SU-DHL-6 (cell line): Measurements from ENCODE around the gene EFS.

Source experiments
- H2AFZ ChIP-seq: fragments of 200-600 bp; sonication (generic); 2 replicates; pipeline ENCODE4 v1.6.1; 2014; ENCODE audit warnings: low read depth, mild to moderate bottlenecking, moderate library complexity, mixed read lengths, antibody characterized with exemption, low read length; ENCODE audit not compliant: severe bottlenecking
- H3F3A ChIP-seq: fragments of 200-600 bp; shearing (Covaris generic); 2 replicates; pipeline ENCODE4 v1.6.0; 2016; ENCODE audit warnings: antibody characterized with exemption, mild to moderate bottlenecking; ENCODE audit not compliant: insufficient read depth
- H3K27ac ChIP-seq: fragments of 200-600 bp; sonication (generic); 2 replicates; pipeline ENCODE4 v1.5.1; 2016; ENCODE audit warnings: low read depth, mild to moderate bottlenecking, low read length, moderate library complexity, mixed read lengths
- H3K27me3 ChIP-seq: fragments of 200-600 bp; sonication (generic), shearing (Covaris generic); 2 replicates; pipeline ENCODE4 v1.6.0; 2014; ENCODE audit warnings: mild to moderate bottlenecking, low read length
- H3K36me3 ChIP-seq: fragments of 200-600 bp; sonication (generic); 2 replicates; pipeline ENCODE4 v1.6.1; 2014; ENCODE audit warnings: mild to moderate bottlenecking, low read length, mixed read lengths
- H3K4me2 ChIP-seq: fragments of 300-600, 200-600 bp; shearing (Covaris generic), sonication (generic); 2 replicates; pipeline ENCODE4 v1.6.0; 2014; ENCODE audit warnings: low read length, low read depth, mild to moderate bottlenecking; ENCODE audit not compliant: poor library complexity, severe bottlenecking
- H3K4me3 ChIP-seq: fragments of 200-600 bp; sonication (generic); 2 replicates; pipeline ENCODE4 v1.5.1; 2014; ENCODE audit warnings: antibody characterized with exemption, low read length, mild to moderate bottlenecking, mixed read lengths; ENCODE audit not compliant: insufficient read depth, poor library complexity, severe bottlenecking
- H3K79me2 ChIP-seq: fragments of 200-600 bp; sonication (generic); 2 replicates; pipeline ENCODE4 v1.6.1; 2014; ENCODE audit warnings: mild to moderate bottlenecking, low read length, moderate library complexity; ENCODE audit not compliant: insufficient read depth
- H3K9ac ChIP-seq: fragments of 200-600 bp; sonication (generic); 2 replicates; pipeline ENCODE4 v1.7.0; 2014; ENCODE audit warnings: mild to moderate bottlenecking, low read length
- H3K9me2 ChIP-seq: fragments of 200-600 bp; sonication (generic); replicated peaks from 2 replicates; pipeline ENCODE4 v1.6.1; 2014; ENCODE audit warnings: low read length; ENCODE audit not compliant: insufficient read depth
- H3K9me3 ChIP-seq: fragments of 200-600 bp; sonication (generic); 2 replicates; pipeline ENCODE4 v1.6.1; 2014; ENCODE audit warnings: low read length, mixed read lengths; ENCODE audit not compliant: insufficient read depth
- H4K20me1 ChIP-seq: fragments of 200-600 bp; sonication (generic); 2 replicates; pipeline ENCODE4 v1.6.1; 2014; ENCODE audit warnings: low read depth, mild to moderate bottlenecking, antibody characterized with exemption, low read length, moderate library complexity, mixed read lengths
- EZH2phosphoT487 ChIP-seq: fragments of 200-600 bp; sonication (generic), shearing (Covaris generic); conservative IDR thresholded peaks from 2 replicates; pipeline ENCODE4 v1.6.1; 2018; ENCODE audit warnings: mild to moderate bottlenecking, antibody characterized with exemption, low read length, moderate library complexity, mixed read lengths
- TF ChIP-seq, protein P1 (sequence below): fragments of 200-600 bp; sonication (generic); IDR thresholded peaks from one replicate; pipeline ENCODE4 v1.5.1; 2017; ENCODE audit warnings: antibody characterized with exemption, mild to moderate bottlenecking, low read length, moderate library complexity; ENCODE audit not compliant: insufficient read depth, poor library complexity, severe bottlenecking

Gene EFS

DNA sequence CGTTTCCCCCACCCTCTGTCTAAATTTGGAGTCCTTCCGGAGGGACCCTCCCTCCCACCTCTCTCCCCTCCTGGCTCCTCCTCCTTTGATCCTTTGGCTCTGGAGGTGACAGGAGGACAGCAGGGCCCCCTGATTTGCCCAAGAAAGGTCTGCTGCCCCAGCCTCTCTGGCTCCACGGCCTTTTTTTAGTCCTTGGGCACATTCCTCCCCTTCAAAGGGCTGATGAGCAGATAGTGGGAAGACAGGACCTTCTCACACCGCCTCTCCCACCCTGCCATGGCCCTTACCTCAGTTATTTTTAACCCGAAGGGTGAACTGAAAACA is 43.3 kb upstream of the EFS start:
- H3K36me3 ChIP-seq = no peaks in the 10 kb centered on the region
- no peaks in the 10 kb centered on the region for H3K79me2 ChIP-seq
- H3K9me2 ChIP-seq = no peaks in the 10 kb centered on the region
- H3K27me3 ChIP-seq = no peaks in the 10 kb centered on the region
- H3K4me2 ChIP-seq = no peak overlapping the region
- H3K4me3 ChIP-seq = no peak overlapping the region
- no peak overlapping the region for H3K9ac ChIP-seq
- H3K27ac ChIP-seq = no peak overlapping the region
- H3K9me3 ChIP-seq = no peaks in the 10 kb centered on the region
- H4K20me1 ChIP-seq = no peaks in the 10 kb centered on the region
- no peak overlapping the region for H2AFZ ChIP-seq
- H3F3A ChIP-seq = no peaks in the 10 kb centered on the region
- no peak for TF ChIP-seq EZH2phosphoT487
- TF ChIP-seq, protein P1, sequence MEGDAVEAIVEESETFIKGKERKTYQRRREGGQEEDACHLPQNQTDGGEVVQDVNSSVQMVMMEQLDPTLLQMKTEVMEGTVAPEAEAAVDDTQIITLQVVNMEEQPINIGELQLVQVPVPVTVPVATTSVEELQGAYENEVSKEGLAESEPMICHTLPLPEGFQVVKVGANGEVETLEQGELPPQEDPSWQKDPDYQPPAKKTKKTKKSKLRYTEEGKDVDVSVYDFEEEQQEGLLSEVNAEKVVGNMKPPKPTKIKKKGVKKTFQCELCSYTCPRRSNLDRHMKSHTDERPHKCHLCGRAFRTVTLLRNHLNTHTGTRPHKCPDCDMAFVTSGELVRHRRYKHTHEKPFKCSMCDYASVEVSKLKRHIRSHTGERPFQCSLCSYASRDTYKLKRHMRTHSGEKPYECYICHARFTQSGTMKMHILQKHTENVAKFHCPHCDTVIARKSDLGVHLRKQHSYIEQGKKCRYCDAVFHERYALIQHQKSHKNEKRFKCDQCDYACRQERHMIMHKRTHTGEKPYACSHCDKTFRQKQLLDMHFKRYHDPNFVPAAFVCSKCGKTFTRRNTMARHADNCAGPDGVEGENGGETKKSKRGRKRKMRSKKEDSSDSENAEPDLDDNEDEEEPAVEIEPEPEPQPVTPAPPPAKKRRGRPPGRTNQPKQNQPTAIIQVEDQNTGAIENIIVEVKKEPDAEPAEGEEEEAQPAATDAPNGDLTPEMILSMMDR = no peak

- Histone ChIP-seq H3K9me2 (no peaks in the 10 kb centered on the region), H3K27me3 (no peaks in the 10 kb centered on the region), H2AFZ (no peak within 1 kb of the TSS), H3K27ac (no peak within 1 kb of the TSS), H3K9me3 (no peaks in the 10 kb centered on the region), H3K4me3 (no peak within 1 kb of the TSS), H3K4me2 (no peak within 1 kb of the TSS), H3F3A (no peaks in the 10 kb centered on the region), H3K36me3 (no peaks in the 10 kb centered on the region), H4K20me1 (no peaks in the 10 kb centered on the region), H3K79me2 (no peaks in the 10 kb centered on the region), H3K9ac (no peak within 1 kb of the TSS)
- no peak for TF ChIP-seq EZH2phosphoT487
- TF ChIP-seq, protein P1 = no peak
Measured at GRCh38 chr14:23407516-23408306, 42.7 kb upstream of the EFS start, which contains the start of gene MYH6. TSS of gene MYH6 (minus strand) at chr14:23408273. CDS start at chr14:23407223, 1,050 bp downstream.

GRCh38 chr14:23406725-23407355 is 41.9 kb upstream of the EFS start:
- Histone ChIP-seq H3K9me2 (no peaks in the 10 kb centered on the region), H3K4me3 (no peak overlapping the region), H2AFZ (no peak overlapping the region), H4K20me1 (no peaks in the 10 kb centered on the region), H3K9ac (no peak overlapping the region), H3K79me2 (no peaks in the 10 kb centered on the region), H3K36me3 (no peaks in the 10 kb centered on the region), H3F3A (no peaks in the 10 kb centered on the region), H3K27me3 (no peaks in the 10 kb centered on the region), H3K4me2 (no peak overlapping the region), H3K9me3 (no peaks in the 10 kb centered on the region), H3K27ac (no peak overlapping the region)
- TF ChIP-seq, protein P1 = no peak
- TF ChIP-seq EZH2phosphoT487 = no peak
